H1 (cell line): ENCODE data around the gene MCM5. TPM values are rescaled to one million over a fixed set of nuclear protein-coding genes. Genes with fewer than 3 reads are reported as not detected.
A peak's percentile ranks its signal among the peaks of the same experiment; 100 is the strongest.

Source experiments
- ASH2L ChIP-seq: fragments of 200-600, 300-600 bp; sonication (generic); IDR thresholded peaks from one replicate; pipeline ENCODE4 v1.7.1; 2017; ENCODE audit warnings: low read length
- BACH1 ChIP-seq: IDR thresholded peaks from 2 replicates; pipeline ENCODE4 v1.6.1; 2012; ENCODE audit warnings: low read length, improper control_type of control experiment
- CBX5 ChIP-seq: fragments of 300-800, 300-1000 bp; sonication (generic); IDR thresholded peaks from 2 replicates; pipeline ENCODE4 v1.7.1; 2016; ENCODE audit warnings: antibody characterized with exemption, low read length, low read depth
- CHD1 ChIP-seq: IDR thresholded peaks from 2 replicates; pipeline ENCODE4 v1.6.1; 2012; ENCODE audit warnings: low read depth, low read length, improper control_type of control experiment
- CTBP2 ChIP-seq: IDR thresholded peaks from 2 replicates; pipeline ENCODE4 v1.7.0; 2011; ENCODE audit warnings: borderline replicate concordance, mild to moderate bottlenecking, moderate library complexity, mixed read lengths, low read length; ENCODE audit not compliant: insufficient read depth, insufficient read length
- GTF2F1 ChIP-seq: IDR thresholded peaks from 2 replicates; pipeline ENCODE4 v1.6.1; 2012; ENCODE audit warnings: low read depth, low read length, improper control_type of control experiment, borderline replicate concordance
- KDM1A ChIP-seq: fragments of 200-600, 300-600 bp; sonication (generic); IDR thresholded peaks from 2 replicates; pipeline ENCODE4 v1.7.1; 2016; ENCODE audit warnings: mild to moderate bottlenecking, low read length, borderline replicate concordance
- PHF8 ChIP-seq: fragments of 200-600 bp; sonication (generic); conservative IDR thresholded peaks from 2 replicates; pipeline ENCODE4 v1.7.1; 2012; ENCODE audit warnings: low read depth, mild to moderate bottlenecking, inconsistent platforms, low read length, moderate library complexity
- POLR2A ChIP-seq, 2 experiments: IDR thresholded peaks; 1 replicate in 1 of 2; 2 replicates in 1 of 2; pipeline ENCODE4 v1.6.1; 2011; ENCODE audit warnings: low read depth in 2 of 2, low read length in 2 of 2, mild to moderate bottlenecking in 2 of 2; ENCODE audit errors: control extremely low read depth in 1 of 2
- RAD21 ChIP-seq, 2 experiments: IDR thresholded peaks in 1 of 2; conservative IDR thresholded peaks in 1 of 2; 2 replicates each; pipeline ENCODE4 v1.6.1; 2011; ENCODE audit warnings: low read depth in 2 of 2, low read length in 2 of 2, improper control_type of control experiment in 1 of 2, inconsistent platforms in 1 of 2, mild to moderate bottlenecking in 1 of 2, moderate library complexity in 1 of 2
- RBBP5 ChIP-seq: IDR thresholded peaks from 2 replicates; pipeline ENCODE4 v1.7.1; 2012; ENCODE audit warnings: low read depth, mild to moderate bottlenecking, inconsistent platforms, low read length, moderate library complexity, borderline replicate concordance
- RNF2 ChIP-seq: fragments of 200-900, 300-1000 bp; sonication (generic); IDR thresholded peaks from 2 replicates; pipeline ENCODE4 v1.7.1; 2016; ENCODE audit warnings: borderline replicate concordance, low read depth, mild to moderate bottlenecking, antibody characterized with exemption, low read length; ENCODE audit not compliant: poor library complexity, severe bottlenecking; ENCODE audit errors: missing control alignments
- SP1 ChIP-seq: IDR thresholded peaks from 2 replicates; pipeline ENCODE4 v1.6.1; 2011; ENCODE audit warnings: low read depth, low read length
- SUZ12 ChIP-seq: fragments of 200-600 bp; sonication (generic); IDR thresholded peaks from 2 replicates; pipeline ENCODE4 v1.6.1; 2012; ENCODE audit warnings: mild to moderate bottlenecking, inconsistent platforms, low read length, moderate library complexity, mixed read lengths
- TBP ChIP-seq: IDR thresholded peaks from 2 replicates; pipeline ENCODE4 v1.6.1; 2011; ENCODE audit warnings: low read depth, low read length, improper control_type of control experiment
- TEAD4 ChIP-seq: IDR thresholded peaks from 2 replicates; pipeline ENCODE4 v1.6.1; 2012; ENCODE audit warnings: low read depth, low read length, inconsistent platforms, mixed read lengths
- YY1 ChIP-seq: IDR thresholded peaks from 2 replicates; pipeline ENCODE4 v1.6.1; 2011; ENCODE audit warnings: low read depth, mild to moderate bottlenecking, low read length
- polyA plus RNA-seq, 7 experiments: library from polyadenylated mRNA; depleted of rRNA in 3 of 7; stranded (reverse) in 5 of 7; unstranded in 2 of 7; fragments of >200 nt in 5 of 7; fragments of 200-250 nt in 2 of 7; gene quantifications; 1 replicate in 5 of 7; 2 replicates in 1 of 7; 4 replicates in 1 of 7; pipeline versions ENCODE4 v1.2.1 to v1.2.3, GENCODE V29; 2011 to 2013; ENCODE audit warnings: missing spikeins in 2 of 7, mixed read lengths in 2 of 7
- total RNA-seq: library from RNA; stranded (reverse); fragmentation: NEBNext Ultra II Directional; extraction: Animal tissue kit (Norgen Biotek cat#: 25700); gene quantifications from 2 replicates; pipeline ENCODE4 v1.2.1, GENCODE V29; 2021
- TF ChIP-seq, protein P1 (sequence below): IDR thresholded peaks from 2 replicates; pipeline ENCODE4 v1.6.1; 2012; ENCODE audit warnings: low read length, inconsistent platforms
- TF ChIP-seq, protein P2 (sequence below): IDR thresholded peaks from 2 replicates; pipeline ENCODE4 v1.6.1; 2012; ENCODE audit warnings: inconsistent platforms

The MCM5 gene
- total and polyA plus RNA-seq, 2 of the 8 experiments (the other 6 are each of a cell fraction or from before 2014, with no cell fraction given): 210 to 305 TPM

DNA sequence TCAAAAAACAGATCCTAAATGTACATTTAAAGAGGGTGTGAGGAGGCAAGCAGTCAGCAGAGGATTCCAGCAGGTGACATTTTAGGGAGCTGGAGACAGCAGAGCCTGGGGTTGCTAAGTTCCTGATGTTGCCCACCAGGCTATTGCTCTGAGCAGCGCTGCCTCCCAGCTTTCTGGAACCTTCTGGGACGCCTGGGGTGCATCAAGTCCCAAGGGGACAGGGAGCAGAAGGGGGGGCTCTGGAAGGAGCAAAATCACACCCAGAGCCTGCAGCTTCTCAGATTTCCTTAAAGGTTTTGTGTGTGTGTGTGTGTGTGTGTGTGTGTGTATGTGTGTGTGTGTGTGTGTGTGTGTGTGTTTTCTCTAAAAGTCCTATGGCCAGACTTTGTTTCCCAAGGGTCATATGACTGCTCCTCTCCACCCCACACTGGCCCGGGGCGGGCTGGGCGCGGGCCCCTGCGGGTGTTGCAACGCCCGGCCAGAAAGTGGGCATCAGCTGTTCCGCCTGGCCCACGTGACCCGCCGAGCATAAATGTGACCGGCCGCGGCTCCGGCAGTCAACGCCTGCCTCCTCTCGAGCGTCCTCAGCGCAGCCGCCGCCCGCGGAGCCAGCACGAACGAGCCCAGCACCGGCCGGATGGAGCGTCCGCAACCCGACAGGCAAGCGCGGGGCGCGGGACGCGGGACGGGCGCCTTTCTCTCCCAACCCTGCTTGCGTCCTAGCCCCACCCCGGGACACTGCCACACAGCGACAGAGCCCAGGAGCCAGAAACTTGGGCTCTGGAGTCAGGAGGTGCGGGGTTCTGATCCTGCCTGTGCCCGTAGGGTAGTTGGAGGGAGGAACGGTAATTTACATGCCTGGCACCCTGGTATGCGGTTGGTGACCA is 19.2 kb upstream of the MCM5 start, which contains the start of gene HMOX1 (continued):
- peak; percentile 70; the same call in 1 of the 2 replicates for TF ChIP-seq TBP
- TF ChIP-seq TEAD4: no peak
- TF ChIP-seq KDM1A: 0 out of 2 replicates have a peak, but pooled peaks have one; percentile 15
- no peak for TF ChIP-seq YY1
- TF ChIP-seq, protein P1, sequence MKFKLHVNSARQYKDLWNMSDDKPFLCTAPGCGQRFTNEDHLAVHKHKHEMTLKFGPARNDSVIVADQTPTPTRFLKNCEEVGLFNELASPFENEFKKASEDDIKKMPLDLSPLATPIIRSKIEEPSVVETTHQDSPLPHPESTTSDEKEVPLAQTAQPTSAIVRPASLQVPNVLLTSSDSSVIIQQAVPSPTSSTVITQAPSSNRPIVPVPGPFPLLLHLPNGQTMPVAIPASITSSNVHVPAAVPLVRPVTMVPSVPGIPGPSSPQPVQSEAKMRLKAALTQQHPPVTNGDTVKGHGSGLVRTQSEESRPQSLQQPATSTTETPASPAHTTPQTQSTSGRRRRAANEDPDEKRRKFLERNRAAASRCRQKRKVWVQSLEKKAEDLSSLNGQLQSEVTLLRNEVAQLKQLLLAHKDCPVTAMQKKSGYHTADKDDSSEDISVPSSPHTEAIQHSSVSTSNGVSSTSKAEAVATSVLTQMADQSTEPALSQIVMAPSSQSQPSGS: no peak
- no peak for TF ChIP-seq RNF2
- TF ChIP-seq CBX5: no peak
- TF ChIP-seq ASH2L: peak; percentile 39
- no peak for TF ChIP-seq SUZ12
- TF ChIP-seq POLR2A (IDR thresholded peaks at IDR 0.05; ENCODE audit: control extremely low read depth in 1 of 2, low read depth in 2 of 2, low read length in 2 of 2): peak in 1 of 2 experiments; percentile 66; a peak in 2 of 3 replicates
- no peak for TF ChIP-seq CTBP2
- 0 out of 2 replicates have a peak, but pooled peaks have one; percentile 31 for TF ChIP-seq PHF8
- peak; percentile 78; the same call in 1 of the 2 replicates for TF ChIP-seq RBBP5
- TF ChIP-seq BACH1: no peak
- TF ChIP-seq, protein P2, sequence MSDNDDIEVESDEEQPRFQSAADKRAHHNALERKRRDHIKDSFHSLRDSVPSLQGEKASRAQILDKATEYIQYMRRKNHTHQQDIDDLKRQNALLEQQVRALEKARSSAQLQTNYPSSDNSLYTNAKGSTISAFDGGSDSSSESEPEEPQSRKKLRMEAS: peak; percentile 84
- peak; percentile 19 to 40; a peak in 2 of 4 replicates for TF ChIP-seq RAD21 (IDR thresholded peaks at IDR 0.05 in 1 of 2, conservative IDR thresholded peaks at IDR 0.05 in 1 of 2; ENCODE audit: low read depth in 2 of 2, low read length in 2 of 2)
- no peak for TF ChIP-seq CHD1
- TF ChIP-seq GTF2F1: no peak
- TF ChIP-seq SP1: no peak
